ENCODE results near the gene CYBB.
A peak's percentile ranks its signal among the peaks of the same experiment; 100 is the strongest.

Gene CYBB

DNA sequence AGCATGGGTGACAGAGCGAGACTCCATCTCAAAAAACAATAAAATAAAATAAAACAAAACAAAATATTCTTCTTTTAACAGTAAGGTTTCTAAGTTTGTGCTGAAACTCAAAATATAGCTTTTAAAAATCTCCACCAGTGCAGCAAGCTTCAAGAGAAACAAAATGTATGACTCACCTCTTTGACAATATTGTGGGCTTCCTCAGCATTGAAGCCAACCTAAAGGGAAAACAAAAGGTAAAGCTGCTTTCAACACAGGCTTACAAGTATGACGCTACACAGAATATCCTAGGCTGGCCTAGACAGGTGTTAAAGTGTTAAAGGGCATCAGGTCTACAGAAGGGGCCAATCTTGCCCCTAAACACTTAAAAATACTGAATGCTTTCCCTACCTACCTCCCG is 66.3 kb downstream of the CYBB start:
- no peak for DNase-seq

DNA sequence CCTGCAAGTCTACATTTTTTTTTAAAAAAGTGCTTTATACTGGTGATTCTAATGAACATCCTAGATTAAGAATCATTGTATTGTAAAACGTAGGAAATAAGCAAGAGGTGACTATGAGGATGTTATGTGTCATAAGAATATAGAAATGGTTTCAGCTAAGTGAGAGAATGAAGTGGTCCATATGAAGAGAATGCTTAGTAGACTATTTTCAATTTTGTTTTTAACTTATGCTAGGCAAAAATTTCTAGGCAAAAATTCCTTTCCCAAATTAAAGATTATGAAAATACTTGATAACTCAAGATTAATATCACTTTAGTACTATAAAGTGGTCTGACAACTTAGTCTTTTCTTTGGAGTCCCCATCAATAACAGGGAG is 66.7 kb downstream of the CYBB start:
- DNase-seq: no peak

DNA sequence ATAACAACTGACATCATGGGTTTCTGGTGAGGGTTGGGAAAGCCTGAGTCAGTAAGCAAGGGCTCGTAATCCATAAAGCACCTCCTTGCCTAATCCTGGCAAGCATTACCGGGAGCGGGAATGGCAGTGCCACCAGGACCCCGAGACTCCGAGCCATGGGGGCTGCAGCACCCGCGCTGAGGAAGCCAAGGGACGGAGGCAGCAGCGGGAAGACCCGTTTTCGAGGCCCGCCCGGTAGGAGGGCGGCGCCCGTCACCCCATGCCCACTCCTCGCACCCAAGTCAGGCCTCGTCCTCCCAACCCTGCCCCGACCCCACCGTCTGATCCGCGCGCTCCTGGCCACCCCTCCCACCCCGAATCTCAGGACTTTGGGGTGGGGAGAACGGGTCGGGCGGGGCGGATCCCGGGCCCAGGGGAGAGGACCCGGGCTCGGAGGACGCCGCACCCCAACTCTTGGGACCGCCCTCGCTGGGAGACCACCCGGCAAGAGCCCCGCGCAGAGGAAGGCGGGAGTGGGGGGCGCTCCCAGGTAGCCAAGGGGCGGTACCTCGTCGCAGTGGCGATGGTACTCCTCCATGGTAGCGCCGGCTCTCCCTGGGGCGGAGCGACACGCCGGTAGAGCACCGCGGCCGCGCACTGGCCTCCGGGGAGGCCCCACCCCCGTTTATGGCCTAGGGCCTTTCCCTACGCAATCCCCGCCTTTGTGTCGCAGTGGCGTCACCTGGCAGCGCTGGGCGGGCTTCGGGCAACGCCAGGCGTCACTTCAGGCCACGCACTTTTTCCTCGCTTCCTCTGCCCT is 67.3 kb downstream of the CYBB start, which contains the start of gene DYNLT3:
DYNLT3 (minus strand) TSS at position 638 of the 799 bp plus-strand sequence; CDS start at position 577, 61 bp downstream.
- peak; percentile 65 for DNase-seq

DNA sequence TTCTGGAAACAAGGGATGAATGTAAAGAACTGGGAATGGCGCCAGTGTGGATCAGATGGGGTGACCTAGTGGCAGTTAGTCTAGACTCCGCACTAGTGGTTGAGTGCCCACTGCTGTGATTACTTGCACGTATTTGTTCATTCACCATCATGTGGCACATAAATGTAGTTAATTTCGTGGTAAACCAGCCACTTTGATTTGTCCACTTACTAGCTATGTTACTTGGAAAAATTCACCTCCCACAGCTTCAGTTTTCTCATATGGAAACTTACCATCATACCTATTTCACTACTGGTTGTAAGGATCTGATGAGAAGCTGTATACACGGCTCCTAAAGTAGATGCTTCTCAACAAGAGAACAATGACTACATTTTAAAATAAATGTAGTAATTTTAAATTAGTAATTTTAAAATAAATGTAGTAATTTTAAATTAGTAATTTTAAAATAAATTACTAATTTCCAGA is 67.9 kb downstream of the CYBB start:
- no peak for DNase-seq

DNA sequence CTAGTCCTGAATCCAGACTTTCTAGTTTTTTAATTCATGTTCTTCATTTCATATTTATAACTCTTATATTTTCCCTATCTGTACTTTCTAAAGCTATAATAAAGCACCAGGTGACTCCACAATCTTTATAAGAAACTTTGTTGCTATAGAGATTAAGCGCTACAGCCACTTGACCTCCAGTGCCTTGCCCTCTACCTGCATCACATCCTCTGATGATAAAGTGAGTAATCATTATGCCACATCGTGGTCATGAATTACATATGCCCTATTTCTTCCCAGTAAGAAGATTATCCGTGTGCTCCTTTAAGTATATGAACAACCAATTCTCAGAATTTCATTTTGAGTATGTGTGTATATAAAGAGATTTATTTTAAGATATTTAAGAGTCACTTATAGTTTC is 74.3 kb downstream of the CYBB start:
- DNase-seq: no peak

DNA sequence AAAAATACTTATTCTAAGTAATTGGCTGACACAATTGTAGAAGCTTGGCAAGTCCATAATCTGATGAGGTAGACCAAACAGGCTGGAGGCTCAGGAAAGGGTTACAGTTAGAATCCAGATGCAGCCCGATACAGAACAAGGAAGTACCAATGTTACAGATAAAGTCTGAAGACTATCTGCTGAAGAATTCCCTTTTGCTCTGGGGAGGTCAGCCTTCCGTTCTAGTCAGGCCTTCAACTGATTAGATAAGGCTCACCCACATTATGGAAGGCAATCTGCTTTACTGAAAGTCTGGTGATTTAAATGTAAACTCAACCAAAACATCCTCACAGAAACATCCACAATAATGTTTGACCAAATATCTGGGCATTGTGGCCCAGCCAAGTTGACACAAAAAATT is 74.9 kb downstream of the CYBB start:
- no peak for DNase-seq

DNA sequence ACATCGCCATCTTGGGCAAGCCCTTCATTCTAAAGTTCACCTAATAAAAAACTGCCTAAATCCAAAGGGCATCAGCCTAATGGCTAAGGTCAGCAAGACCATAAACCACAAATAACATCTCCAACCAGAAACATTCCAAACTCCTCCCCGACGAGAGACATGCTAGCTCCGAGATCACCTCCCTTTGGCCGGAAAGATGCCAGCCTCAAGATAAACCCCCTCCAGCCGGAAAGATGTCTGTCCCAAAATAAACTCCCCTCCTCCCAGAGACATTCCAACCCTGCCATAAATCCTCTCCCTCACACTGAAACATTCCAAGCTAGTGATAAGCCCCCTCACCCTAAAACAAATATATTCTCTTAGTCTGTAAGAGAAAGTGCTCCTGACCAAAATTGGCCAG is 80.9 kb downstream of the CYBB start:
- no peak for DNase-seq

DNA sequence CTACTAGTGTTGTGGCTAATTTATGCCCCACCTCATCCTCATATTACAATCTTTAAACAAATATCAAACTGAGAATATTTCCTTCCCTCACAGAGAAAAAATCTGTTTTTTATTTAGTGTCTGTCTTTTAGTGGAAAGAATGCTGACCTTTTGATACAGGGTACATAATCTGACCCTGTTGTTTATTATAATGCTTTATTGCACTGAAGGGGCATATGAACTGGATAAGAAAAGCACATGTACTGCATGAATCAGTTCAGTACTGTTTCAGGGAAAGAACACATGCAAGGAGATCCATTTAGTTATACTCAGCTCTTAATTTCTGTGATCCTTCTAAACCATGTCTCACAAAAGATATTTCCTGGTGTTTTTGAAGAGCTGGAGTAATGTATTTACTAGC is 83.0 kb downstream of the CYBB start:
- no peak for DNase-seq
